IMR-90 (cell line): Measurements from ENCODE around the gene SLC44A5. TPM values are rescaled to one million over a fixed set of nuclear protein-coding genes. Genes with fewer than 3 reads are reported as not detected.

ENCODE experiments used
- ATAC-seq: fragments of 200-7000 bp; cut with Tn5 transposase; 2 replicates; pipeline ENCODE4 v1.9.1; 2020; ENCODE audit warnings: low read depth, mild to moderate bottlenecking, moderate library complexity
- BruUV-seq: library from RNA; stranded (reverse); fragments of 400-500 nt; replicated peaks from 2 replicates; lab custom pipeline; 2021; lab: Mats Ljungman, UMichigan
- CTCF ChIA-PET: fragments of 300-600 bp; formaldehyde crosslinking; extraction: SDS; loops from one replicate; lab custom pipeline; 2021; ENCODE audit warnings: antibody characterized with exemption; lab: Yijun Ruan, JAX
- POLR2A ChIA-PET: fragments of 300-600 bp; sonication (Branson Sonifier 250); formaldehyde crosslinking; loops from one replicate; lab custom pipeline; 2022; ENCODE audit warnings: antibody characterized with exemption; ENCODE audit not compliant: unreplicated experiment; lab: Charles Lee
- DNase-seq: peaks from one replicate; pipeline ENCODE4 v3.0.0; 2013
- H2AFZ ChIP-seq: replicated peaks from 2 replicates; pipeline ENCODE3; 2013; ENCODE audit warnings: low read length, mild to moderate bottlenecking; ENCODE audit not compliant: poor library complexity
- H2AK5ac ChIP-seq: 2 replicates; pipeline ENCODE4 v1.6.1; 2013; ENCODE audit warnings: low read depth, low read length, inconsistent platforms
- H2AK9ac ChIP-seq: replicated peaks from 2 replicates; pipeline ENCODE3; 2013; ENCODE audit warnings: mild to moderate bottlenecking, low read depth, low read length, moderate library complexity; ENCODE audit not compliant: poor library complexity
- H2BK120ac ChIP-seq: 2 replicates; pipeline ENCODE4 v1.6.1; 2013; ENCODE audit warnings: low read depth, low read length, inconsistent platforms
- H2BK15ac ChIP-seq: 3 replicates; pipeline ENCODE4 v1.6.1; 2013; ENCODE audit warnings: low read depth, low read length, inconsistent platforms
- H2BK20ac ChIP-seq: 2 replicates; pipeline ENCODE4 v1.6.1; 2013; ENCODE audit warnings: low read depth, mild to moderate bottlenecking, inconsistent platforms, low read length, moderate library complexity
- H2BK5ac ChIP-seq: 2 replicates; pipeline ENCODE4 v1.6.1; 2013; ENCODE audit warnings: mild to moderate bottlenecking, low read depth, low read length, inconsistent platforms; ENCODE audit not compliant: poor library complexity, severe bottlenecking
- H3K14ac ChIP-seq: replicated peaks from 2 replicates; pipeline ENCODE4 v1.6.1; 2013; ENCODE audit warnings: low read depth, low read length, inconsistent platforms
- H3K18ac ChIP-seq: 2 replicates; pipeline ENCODE4 v1.6.1; 2013; ENCODE audit warnings: low read depth, low read length, control low read depth
- H3K23ac ChIP-seq: 2 replicates; pipeline ENCODE4 v1.6.1; 2013; ENCODE audit warnings: low read depth, low read length, inconsistent platforms
- H3K27ac ChIP-seq: 2 replicates; pipeline ENCODE4 v1.5.1; 2013; ENCODE audit warnings: mild to moderate bottlenecking, control low read depth, low read length; ENCODE audit not compliant: insufficient read depth
- H3K27me3 ChIP-seq: 2 replicates; pipeline ENCODE4 v1.6.1; 2013; ENCODE audit warnings: low read length; ENCODE audit not compliant: control insufficient read depth, insufficient read depth
- H3K36me3 ChIP-seq: 2 replicates; pipeline ENCODE4 v1.6.1; 2013; ENCODE audit warnings: low read length, mixed read lengths; ENCODE audit not compliant: control insufficient read depth, insufficient read depth
- H3K4ac ChIP-seq: 2 replicates; pipeline ENCODE4 v1.6.1; 2013; ENCODE audit warnings: low read depth, low read length, inconsistent platforms
- H3K4me1 ChIP-seq: 2 replicates; pipeline ENCODE4 v1.6.1; 2013; ENCODE audit warnings: low read length, mixed read lengths; ENCODE audit not compliant: control insufficient read depth, insufficient read depth
- H3K4me2 ChIP-seq: 2 replicates; pipeline ENCODE4 v1.6.1; 2013; ENCODE audit warnings: low read depth, mild to moderate bottlenecking, control low read depth, low read length, moderate library complexity
- H3K4me3 ChIP-seq: 2 replicates; pipeline ENCODE4 v1.5.1; 2013; ENCODE audit warnings: low read depth, mild to moderate bottlenecking, control low read depth, low read length, moderate library complexity; ENCODE audit not compliant: insufficient read depth
- H3K56ac ChIP-seq: 2 replicates; pipeline ENCODE4 v1.6.1; 2013; ENCODE audit warnings: low read length, inconsistent platforms; ENCODE audit not compliant: insufficient read depth; ENCODE audit errors: extremely low read depth
- H3K79me1 ChIP-seq, 2 experiments: 2 replicates each; pipeline ENCODE4 v1.6.1; 2013; ENCODE audit warnings: low read length in 2 of 2, inconsistent platforms in 1 of 2, low read depth in 1 of 2
- H3K9ac ChIP-seq: 2 replicates; pipeline ENCODE4 v1.6.1; 2013; ENCODE audit warnings: low read depth, low read length, control low read depth
- H3K9me1 ChIP-seq: 2 replicates; pipeline ENCODE4 v1.6.1; 2013; ENCODE audit warnings: low read length, inconsistent platforms; ENCODE audit not compliant: insufficient read depth
- H3K9me3 ChIP-seq: 2 replicates; pipeline ENCODE4 v1.6.1; 2013; ENCODE audit warnings: low read length; ENCODE audit not compliant: control insufficient read depth, insufficient read depth
- H4K20me1 ChIP-seq: 2 replicates; pipeline ENCODE4 v1.6.1; 2013; ENCODE audit warnings: low read length, inconsistent platforms; ENCODE audit not compliant: insufficient read depth
- H4K5ac ChIP-seq: 2 replicates; pipeline ENCODE4 v1.6.1; 2013; ENCODE audit warnings: mild to moderate bottlenecking, low read depth, low read length, control low read depth
- H4K8ac ChIP-seq, 2 experiments: 2 replicates each; pipeline ENCODE4 v1.6.1; 2013; ENCODE audit warnings: low read depth in 2 of 2, low read length in 2 of 2, control low read depth in 1 of 2, inconsistent platforms in 1 of 2
- H4K91ac ChIP-seq: 2 replicates; pipeline ENCODE4 v1.6.1; 2013; ENCODE audit warnings: low read depth, low read length, inconsistent platforms; ENCODE audit not compliant: insufficient read depth
- BHLHE40 ChIP-seq: fragments of 150-350 bp; IDR thresholded peaks from 2 replicates; pipeline ENCODE4 v1.6.1; 2016; ENCODE audit warnings: mild to moderate bottlenecking, low read depth, low read length
- CEBPB ChIP-seq: IDR thresholded peaks from 2 replicates; pipeline ENCODE4 v1.6.1; 2012; ENCODE audit warnings: low read depth, low read length, improper control_type of control experiment
- CHD1 ChIP-seq: IDR thresholded peaks from 2 replicates; pipeline ENCODE4 v1.6.1; 2012; ENCODE audit warnings: low read depth, low read length, improper control_type of control experiment
- CTCF ChIP-seq: conservative IDR thresholded peaks from 2 replicates; pipeline ENCODE4 v1.5.1; 2012; ENCODE audit warnings: mild to moderate bottlenecking, low read depth, low read length, improper control_type of control experiment
- ELK1 ChIP-seq: fragments of 150-350 bp; IDR thresholded peaks from 2 replicates; pipeline ENCODE4 v1.6.1; 2016; ENCODE audit warnings: low read depth, mild to moderate bottlenecking, low read length, moderate library complexity, borderline replicate concordance
- FOS ChIP-seq: fragments of 150-350 bp; IDR thresholded peaks from 2 replicates; pipeline ENCODE4 v1.6.1; 2016; ENCODE audit warnings: low read depth, low read length
- MAFK ChIP-seq: IDR thresholded peaks from 2 replicates; pipeline ENCODE4 v1.6.1; 2012; ENCODE audit warnings: low read depth, low read length, improper control_type of control experiment
- MAZ ChIP-seq: IDR thresholded peaks from 2 replicates; pipeline ENCODE4 v1.6.1; 2012; ENCODE audit warnings: low read depth, mild to moderate bottlenecking, low read length, improper control_type of control experiment, moderate library complexity, borderline replicate concordance
- MXI1 ChIP-seq: IDR thresholded peaks from 2 replicates; pipeline ENCODE4 v1.6.1; 2012; ENCODE audit warnings: low read depth, mild to moderate bottlenecking, low read length, moderate library complexity, borderline replicate concordance
- NFE2L2 ChIP-seq: fragments of 150-350 bp; IDR thresholded peaks from 2 replicates; pipeline ENCODE4 v1.6.1; 2016; ENCODE audit warnings: low read depth, mild to moderate bottlenecking, low read length
- POLR2A ChIP-seq: IDR thresholded peaks from 2 replicates; pipeline ENCODE4 v1.6.1; 2012; ENCODE audit warnings: mild to moderate bottlenecking, low read depth, low read length
- RAD21 ChIP-seq: IDR thresholded peaks from 2 replicates; pipeline ENCODE4 v1.6.1; 2012; ENCODE audit warnings: low read length, improper control_type of control experiment
- RFX5 ChIP-seq: IDR thresholded peaks from 2 replicates; pipeline ENCODE4 v1.8.0; 2012; ENCODE audit warnings: low read depth, mild to moderate bottlenecking, low read length, moderate library complexity
- SMC3 ChIP-seq: fragments of 150-350 bp; IDR thresholded peaks from 2 replicates; pipeline ENCODE4 v1.6.1; 2016; ENCODE audit warnings: low read depth, mild to moderate bottlenecking, antibody characterized with exemption, low read length, moderate library complexity
- USF2 ChIP-seq: fragments of 150-350 bp; IDR thresholded peaks from 2 replicates; pipeline ENCODE4 v1.6.1; 2017; ENCODE audit warnings: mild to moderate bottlenecking, antibody characterized with exemption, low read length, low read depth
- WGBS, 2 experiments: methylation state at CpG; one replicate each; pipeline versions ENCODE4 v1.1.5 to v1.1.7; 2013; ENCODE audit warnings: missing lambda C conversion rate in 2 of 2; ENCODE audit not compliant: insufficient read length in 1 of 2; ENCODE audit errors: extremely low coverage in 2 of 2; 5-methylcytosine and 5-hydroxymethylcytosine counted together
- dilution Hi-C: fragments of 300-500 bp; cut with HindIII; formaldehyde crosslinking; loops from one replicate; pipeline ENCODE4 v1.14.3; 2018; ENCODE audit warnings: low sequenced_read_pairs; ENCODE audit not compliant: unreplicated experiment
- in situ Hi-C: fragments of 300-500 bp; cut with MboI; formaldehyde crosslinking; loops from 3 replicates; pipeline ENCODE4 v1.14.3; 2019; ENCODE audit warnings: low sequenced_read_pairs, inconsistent platforms, mixed read lengths
- intact Hi-C: fragments of 100-400 bp; cut with micrococcal nuclease; formaldehyde crosslinking; loops from 2 replicates; pipeline ENCODE4 v1.10.0; 2022
- polyA plus RNA-seq, 3 experiments: library from polyadenylated mRNA; depleted of rRNA; stranded (reverse); fragments of >200 nt; gene quantifications; 2 replicates each; pipeline ENCODE4 v1.2.3, GENCODE V29; 2012; ENCODE audit warnings: low replicate concordance in 1 of 3
- total RNA-seq: library from RNA; depleted of rRNA; stranded (reverse); fragments of >200 nt; gene quantifications from 2 replicates; pipeline ENCODE4 v1.2.3, GENCODE V29; 2012

Gene SLC44A5
- total and polyA plus RNA-seq, 2 of the 4 experiments (the other 2 are of a cell fraction), result under 0.01 TPM; not detected in 1

GRCh38 chr1:75234562-75234961 lies 376.4 kb downstream of the SLC44A5 start:
- Histone ChIP-seq H3K27me3 (no peaks in the 10 kb centered on the region), H3K4ac (no peak overlapping the region), H3K56ac (no peak overlapping the region), H4K5ac (no peak overlapping the region), H4K8ac (no peak overlapping the region), H3K27ac (no peak overlapping the region), H3K79me1 (no peaks in the 10 kb centered on the region), H3K36me3 (no peaks in the 10 kb centered on the region), H2BK5ac (no peak overlapping the region), H2BK15ac (no peak overlapping the region), H2AK5ac (no peak overlapping the region), H3K9me3 (no peaks in the 10 kb centered on the region), H3K4me3 (no peak overlapping the region), H3K9ac (no peak overlapping the region), H3K4me2 (no peak overlapping the region), H3K18ac (no peak overlapping the region), H3K14ac (no peak overlapping the region), H4K91ac (no peak overlapping the region), H2BK20ac (no peak overlapping the region), H4K20me1 (no peaks in the 10 kb centered on the region), H3K23ac (no peak overlapping the region), H2BK120ac (no peak overlapping the region), H3K9me1 (no peaks in the 10 kb centered on the region), H2AFZ (no peak overlapping the region), H2AK9ac (no peak overlapping the region), H3K4me1 (no peaks in the 10 kb centered on the region)
- WGBS, 2 experiments, result no CpG with 5 or more reads among the region's 3 CpGs
- DNase-seq (no peak), ATAC-seq (no peak)
- no TSS peak for BruUV-seq
- POLR2A ChIA-PET, result no interaction called here
- CTCF ChIA-PET, result no interaction called here
- TF ChIP-seq RAD21, result no peak
- TF ChIP-seq BHLHE40, result no peak
- TF ChIP-seq POLR2A, result no peak
- no peak for TF ChIP-seq SMC3
- no peak for TF ChIP-seq USF2
- no peak for TF ChIP-seq CEBPB
- no peak for TF ChIP-seq MAFK
- TF ChIP-seq CTCF, result no peak
- no peak for TF ChIP-seq FOS
- TF ChIP-seq MXI1, result no peak
- no peak for TF ChIP-seq MAZ
- TF ChIP-seq RFX5, result no peak
- no peak for TF ChIP-seq CHD1
- TF ChIP-seq ELK1, result no peak
- TF ChIP-seq NFE2L2, result no peak
- in situ Hi-C loops, result no loop called here
- intact Hi-C loops, result loop anchor here (1.0 kb wide), 1 partner anchor 398 kb away; no protein-coding TSS in a partner anchor
- dilution Hi-C loops, result no loop called here
